HG03045 (cell line): ENCODE measurements around the gene TMED7.
A peak's percentile ranks its signal among the peaks of the same experiment; 100 is the strongest.

ENCODE experiments used
- ATAC-seq: cut with Tn5 transposase; IDR thresholded peaks from one replicate; pipeline ENCODE4 v1.9.1; 2021; ENCODE audit warnings: mild to moderate bottlenecking, moderate library complexity; ENCODE audit not compliant: unreplicated experiment

TMED7 gene

DNA sequence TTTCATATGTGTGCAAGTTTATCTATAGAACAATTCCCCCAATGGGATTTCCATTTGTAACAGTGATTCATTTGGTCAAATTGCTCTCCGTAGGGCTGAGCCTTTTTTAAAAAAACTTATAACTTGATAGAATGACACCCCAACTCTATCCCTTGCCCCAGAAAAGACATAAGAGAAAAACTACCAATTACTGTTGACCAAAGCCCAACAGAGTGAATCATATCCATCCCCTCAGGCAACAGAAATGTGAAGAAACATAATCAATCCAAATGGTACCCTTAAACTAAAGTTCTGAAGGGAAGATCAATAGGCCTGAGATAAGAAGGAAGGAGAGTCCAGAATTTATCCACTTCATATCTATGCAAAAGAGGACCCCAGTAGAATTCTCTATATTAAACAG is 41.3 kb downstream of the TMED7 start:
- ATAC-seq: no peak

- no peak for ATAC-seq
These were observed 42.4 kb downstream of the TMED7 start for GRCh38 chr5:115583474-115583873.

- no peak for ATAC-seq
These were observed 44.9 kb downstream of the TMED7 start for GRCh38 chr5:115580941-115581340.

DNA sequence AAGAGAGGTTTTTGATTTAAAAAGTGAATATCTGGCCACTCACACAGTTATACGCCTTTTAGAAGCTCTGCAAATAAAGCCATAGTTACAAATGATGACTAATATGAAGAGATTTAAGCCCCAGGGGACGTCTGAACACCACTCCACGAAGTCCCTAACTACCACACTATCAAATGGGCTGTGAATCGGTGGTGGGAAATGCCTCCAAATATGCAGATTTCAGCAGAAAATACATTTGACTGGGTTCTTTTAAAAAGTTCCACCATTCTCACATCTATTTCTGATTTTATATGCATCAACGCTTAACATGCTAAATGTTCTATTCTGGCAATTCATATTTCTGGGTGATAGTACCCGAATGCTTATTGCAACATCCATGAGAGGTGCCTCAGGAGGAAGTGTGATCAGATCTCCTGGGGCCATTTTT is 46.1 kb downstream of the TMED7 start:
- peak; percentile 47 for ATAC-seq

- ATAC-seq: no peak
These were observed 46.6 kb downstream of the TMED7 start for GRCh38 chr5:115579216-115579615.

GRCh38 chr5:115578657-115579056 is 47.2 kb downstream of the TMED7 start:
- ATAC-seq: peak; percentile 44

DNA sequence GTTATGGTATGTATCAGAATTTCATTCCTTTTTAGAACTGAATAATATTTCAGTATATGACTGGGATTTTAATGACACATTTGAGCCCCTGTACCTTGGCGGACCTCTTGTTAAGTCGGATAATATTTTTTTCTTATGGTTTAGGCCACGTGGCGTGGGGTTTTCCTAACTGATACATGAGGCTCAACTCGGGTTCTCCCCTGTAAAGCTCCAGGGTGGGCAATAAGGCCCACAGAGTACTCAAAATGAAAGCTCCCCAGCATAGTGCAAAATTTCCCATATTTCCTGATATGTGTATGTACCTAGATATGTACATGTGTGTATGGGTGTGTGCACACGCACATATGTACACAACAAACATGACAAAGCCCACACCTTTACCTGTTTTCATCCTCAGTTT is 48.1 kb downstream of the TMED7 start:
- ATAC-seq: peak; percentile 32

DNA sequence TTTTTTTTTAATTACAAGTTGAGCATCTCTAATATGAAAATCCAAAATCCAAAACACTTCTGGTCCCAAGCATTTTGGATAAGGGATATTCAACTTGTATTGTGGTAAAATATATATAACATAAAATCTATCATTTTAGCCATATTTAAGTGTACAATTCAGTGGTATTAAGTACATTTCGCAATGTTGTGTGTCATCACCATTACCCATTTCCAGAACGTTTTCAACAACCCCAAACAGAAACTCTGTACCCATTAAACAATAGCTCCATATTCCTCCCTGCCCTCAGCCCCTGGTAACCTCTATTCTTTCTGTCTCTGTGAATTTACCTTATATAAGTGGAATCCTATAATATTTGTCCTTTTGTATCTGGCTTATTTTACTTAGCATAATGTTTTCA is 48.5 kb downstream of the TMED7 start:
- no peak for ATAC-seq

DNA sequence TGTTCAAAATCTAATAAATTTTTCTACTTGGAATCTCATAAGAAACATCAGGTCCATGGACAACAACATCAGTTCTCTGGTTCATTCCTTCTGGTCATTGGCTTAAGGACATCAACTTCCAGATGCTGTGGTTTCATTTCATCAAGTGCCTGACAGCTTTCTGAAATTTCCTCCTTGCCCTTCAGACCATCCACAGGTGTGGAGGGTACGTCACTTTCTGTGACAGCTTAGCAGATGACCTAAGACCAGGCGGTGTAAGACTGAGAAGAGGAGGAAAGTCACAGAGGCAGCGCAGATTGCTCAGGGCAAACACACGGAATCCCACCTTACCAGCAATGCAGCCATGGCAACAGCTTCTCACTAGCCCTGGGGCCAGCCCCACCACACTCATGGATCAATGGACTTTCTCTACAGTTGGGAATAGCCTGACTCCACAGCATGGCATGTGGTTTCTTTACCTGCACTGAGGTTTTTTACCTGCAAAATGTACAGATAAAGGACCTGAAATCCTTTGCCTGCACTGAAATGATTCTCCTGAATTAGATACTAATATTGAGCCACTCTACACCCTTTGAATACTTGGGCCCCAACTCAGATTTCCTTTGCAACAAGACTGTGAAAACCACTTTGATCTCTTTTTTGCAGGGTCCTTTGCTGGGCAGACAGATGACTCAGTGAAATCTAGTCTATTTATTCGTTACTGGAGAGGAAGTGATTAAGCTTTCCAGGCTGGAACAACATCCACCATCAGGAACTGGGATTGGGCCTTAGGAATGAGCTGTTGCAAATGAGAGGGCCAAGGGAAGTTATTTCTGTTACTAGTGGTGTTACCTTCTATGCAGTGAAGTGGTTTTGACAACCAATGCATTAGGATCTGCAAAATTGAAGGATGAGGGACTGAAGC is 50.4 kb downstream of the TMED7 start:
- peak; percentile 51 for ATAC-seq

DNA sequence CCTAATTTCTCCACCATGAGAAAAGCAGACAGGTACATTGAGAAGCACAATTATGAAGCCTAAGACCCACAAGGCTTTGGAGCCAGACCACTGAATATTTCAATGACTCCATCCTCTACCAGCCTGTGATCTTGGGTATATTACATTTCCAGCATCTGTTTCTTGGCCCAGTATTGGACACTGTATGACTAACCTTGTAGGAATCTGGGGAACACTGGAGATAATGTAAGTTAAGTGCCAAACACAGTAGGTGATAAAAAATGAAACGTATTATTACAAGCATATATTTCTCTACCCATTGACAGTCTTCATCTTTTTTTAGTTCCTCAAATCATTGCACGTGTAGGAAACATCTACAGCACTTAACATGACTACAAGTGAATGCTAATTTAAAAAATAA is 52.7 kb downstream of the TMED7 start:
- ATAC-seq: no peak

DNA sequence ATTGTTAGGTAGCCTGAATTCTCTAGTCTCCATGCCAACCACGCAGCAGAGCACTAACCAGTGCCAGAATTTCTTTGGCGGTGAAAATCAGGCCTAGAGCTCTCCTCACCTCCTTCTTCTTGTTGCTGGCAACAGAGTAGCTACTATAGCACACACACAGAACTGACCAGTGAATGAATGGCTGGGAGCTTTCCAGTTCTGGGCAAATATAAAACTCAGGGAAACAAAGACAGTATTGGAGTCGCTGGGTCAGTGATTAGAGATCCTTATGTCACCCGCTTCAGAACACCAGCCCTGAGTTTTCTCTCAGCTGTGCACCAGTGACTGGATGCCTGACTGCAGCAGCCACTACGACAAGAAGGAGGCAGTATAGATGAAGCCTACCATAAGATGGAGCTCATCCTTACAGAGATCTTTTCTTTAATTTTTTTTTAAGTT is 54.4 kb downstream of the TMED7 start:
- no peak for ATAC-seq

- no peak for ATAC-seq
These were observed 57.2 kb downstream of the TMED7 start for GRCh38 chr5:115568668-115569067.

DNA sequence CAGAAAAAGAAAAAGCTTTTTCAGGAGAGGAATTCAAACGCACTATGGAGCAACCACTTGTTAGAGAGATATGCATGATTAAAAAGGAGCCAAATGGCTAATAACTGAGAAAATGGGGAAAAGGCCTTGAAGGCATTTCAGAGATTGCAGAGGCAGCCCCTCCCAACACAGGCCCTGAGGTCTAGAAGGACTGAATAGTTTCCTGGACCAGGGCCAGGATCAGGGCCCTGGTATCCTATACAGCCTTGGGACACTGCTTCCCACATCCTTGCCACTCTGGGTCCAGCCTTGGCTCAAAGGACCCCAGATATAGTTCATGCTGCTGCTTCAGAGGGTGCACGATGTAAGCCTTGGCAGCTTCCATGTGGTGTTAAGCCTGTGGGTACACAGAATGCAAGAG is 60.6 kb downstream of the TMED7 start:
- ATAC-seq: no peak
